HG03520 (cell line): ENCODE measurements around the gene PLCL1.

Source experiments
- ATAC-seq: cut with Tn5 transposase; IDR thresholded peaks from one replicate; pipeline ENCODE4 v1.9.1; 2021; ENCODE audit warnings: mild to moderate bottlenecking, moderate library complexity; ENCODE audit not compliant: unreplicated experiment

Gene PLCL1

GRCh38 chr2:197852108-197852507, 47.7 kb downstream of the PLCL1 start:
- ATAC-seq = no peak

GRCh38 chr2:197853549-197853948, 49.2 kb downstream of the PLCL1 start:
- no peak for ATAC-seq

DNA sequence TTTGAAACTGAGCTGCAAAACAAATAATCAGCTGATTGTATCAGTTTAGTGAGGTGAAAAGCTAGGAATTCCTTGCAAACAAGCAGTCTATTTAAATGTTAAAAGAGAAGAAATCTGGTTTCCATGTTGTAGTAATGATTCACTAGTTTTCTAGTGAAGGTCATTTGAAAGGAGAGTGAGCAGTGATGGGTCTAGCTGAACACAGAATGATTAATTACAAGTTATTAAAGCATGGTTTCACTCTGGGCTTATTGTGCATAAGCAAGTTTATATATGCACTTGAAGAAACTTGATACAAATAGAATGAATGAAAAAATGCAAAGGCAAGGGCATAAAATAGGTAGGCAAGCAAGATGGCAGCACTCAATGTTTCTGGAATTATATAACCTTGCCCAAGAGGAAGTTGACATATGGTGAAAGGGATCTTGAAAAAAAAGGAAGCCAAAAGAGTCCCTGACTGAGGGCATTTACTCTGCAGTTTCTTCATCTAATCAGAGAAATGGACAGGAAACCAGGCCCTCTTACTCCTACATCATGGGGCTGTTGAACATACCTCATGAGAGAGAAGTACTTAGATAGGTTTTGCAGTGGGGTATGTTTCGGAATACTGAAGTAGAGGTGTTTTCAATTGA, 53.2 kb downstream of the PLCL1 start:
- no peak for ATAC-seq

- no peak for ATAC-seq
These were observed 54.3 kb downstream of the PLCL1 start for GRCh38 chr2:197858607-197859140.

GRCh38 chr2:197862246-197862955, 58.0 kb downstream of the PLCL1 start:
- ATAC-seq = no peak

- ATAC-seq = no peak
These were observed 59.4 kb downstream of the PLCL1 start for GRCh38 chr2:197863744-197864143.

GRCh38 chr2:197866455-197866854, 62.1 kb downstream of the PLCL1 start:
- ATAC-seq = no peak

- ATAC-seq = no peak
These were observed 62.6 kb downstream of the PLCL1 start for GRCh38 chr2:197867033-197867432.

DNA sequence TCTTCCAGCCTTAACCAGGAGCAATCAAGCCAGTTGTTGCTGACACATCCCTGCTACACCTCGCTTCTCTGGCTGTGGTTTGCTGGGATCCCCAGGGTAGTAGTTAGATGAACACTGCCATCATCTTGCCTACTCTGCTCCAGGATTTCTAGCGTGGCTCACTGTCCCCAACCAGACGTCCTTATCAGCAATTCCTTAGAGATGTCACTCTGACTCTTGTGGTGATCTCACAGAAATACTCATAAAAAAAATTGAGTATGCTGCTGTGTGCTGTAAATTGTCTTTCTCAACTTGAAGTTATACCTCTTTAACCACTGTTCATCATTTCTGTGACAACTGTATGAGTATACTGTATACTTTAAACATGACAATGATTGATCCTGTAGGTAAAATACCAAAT, 63.2 kb downstream of the PLCL1 start:
- ATAC-seq = no peak

DNA sequence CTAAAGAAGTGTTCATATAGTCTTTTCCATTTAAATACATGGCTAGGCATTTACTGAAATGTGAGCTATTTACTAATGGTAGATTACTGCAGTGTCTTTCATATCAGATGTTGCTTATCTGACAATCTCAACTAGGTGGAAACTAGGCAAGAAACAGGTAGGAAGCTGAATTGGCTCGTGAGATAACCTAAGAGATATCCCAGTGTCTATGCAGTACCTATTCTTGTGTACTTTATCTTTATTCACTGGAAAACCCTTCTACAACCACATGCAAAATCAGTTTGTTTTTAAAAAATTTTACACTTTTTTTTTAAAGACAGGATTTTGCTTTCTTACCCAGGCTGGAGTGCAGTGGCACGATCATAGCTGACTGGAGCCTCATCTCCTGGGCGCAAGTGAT, 63.8 kb downstream of the PLCL1 start:
- ATAC-seq = no peak

DNA sequence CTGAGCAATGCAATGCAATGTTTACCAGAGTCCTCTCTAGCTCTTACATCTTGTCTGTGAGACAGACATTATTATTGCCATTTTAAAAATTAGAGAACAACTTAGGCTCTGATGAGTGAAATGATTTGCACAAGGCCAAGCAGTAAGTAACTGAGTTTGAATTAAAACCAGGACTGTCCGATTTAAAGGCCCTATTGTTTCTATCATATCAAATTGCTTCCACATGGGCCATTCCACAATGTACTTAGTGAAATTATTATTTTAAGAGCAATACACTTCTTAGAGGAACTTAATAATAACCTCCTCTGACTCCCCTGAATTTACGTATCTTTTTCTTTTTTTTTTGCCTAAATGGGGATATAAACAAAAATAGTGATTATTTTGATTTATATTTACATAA, 64.6 kb downstream of the PLCL1 start:
- ATAC-seq = no peak

DNA sequence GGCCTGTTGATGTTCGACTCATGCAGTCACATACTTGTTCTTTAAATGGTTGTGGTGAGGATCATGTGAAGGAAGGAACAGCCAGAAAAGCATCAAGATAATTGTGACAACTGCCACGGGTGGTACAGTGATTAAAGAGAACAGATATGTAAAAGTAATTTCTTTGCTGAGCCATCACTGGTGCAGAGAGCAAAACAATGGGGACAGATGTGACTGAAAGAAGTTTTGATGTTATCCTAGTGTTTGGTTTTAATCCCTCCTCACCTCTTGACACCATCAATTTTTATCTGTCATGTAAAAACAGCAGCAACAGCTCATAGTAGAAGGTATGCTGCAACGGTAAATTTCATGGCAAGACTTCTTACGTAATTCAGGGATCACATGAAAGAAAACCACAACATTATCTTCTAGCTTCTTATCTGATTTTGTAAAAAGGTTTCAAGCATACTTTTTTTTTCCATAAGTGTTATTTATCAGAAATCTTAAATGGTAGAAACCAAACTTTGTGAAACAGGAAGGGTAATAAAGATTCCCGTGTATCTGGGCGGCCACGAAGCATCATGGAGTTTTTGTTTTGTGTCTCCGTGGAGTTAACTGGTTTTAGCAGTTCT, 65.2 kb downstream of the PLCL1 start:
- ATAC-seq = no peak

- no peak for ATAC-seq
These were observed 65.7 kb downstream of the PLCL1 start for GRCh38 chr2:197870137-197870536.

GRCh38 chr2:197871780-197872456, 67.5 kb downstream of the PLCL1 start:
- ATAC-seq = no peak

DNA sequence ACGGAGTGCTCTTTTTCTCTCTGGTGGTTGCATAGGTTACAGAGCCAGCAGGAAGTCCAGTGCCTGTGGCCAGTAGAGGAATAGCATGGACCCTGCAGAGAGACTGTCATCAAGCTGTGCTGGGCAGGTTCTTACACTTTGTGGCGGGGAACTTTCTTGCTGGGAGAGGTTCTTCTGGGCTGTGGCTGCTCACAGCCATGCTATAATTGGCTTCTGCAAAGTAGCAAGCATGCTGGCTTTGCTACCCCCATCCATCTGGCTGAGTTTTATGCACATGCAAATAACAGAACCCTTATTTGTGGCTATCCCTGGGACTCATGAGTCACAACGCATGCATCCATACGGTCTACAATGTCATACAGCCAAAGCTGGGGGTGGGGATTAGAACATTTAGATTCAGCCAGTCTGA, 68.9 kb downstream of the PLCL1 start:
- no peak for ATAC-seq

DNA sequence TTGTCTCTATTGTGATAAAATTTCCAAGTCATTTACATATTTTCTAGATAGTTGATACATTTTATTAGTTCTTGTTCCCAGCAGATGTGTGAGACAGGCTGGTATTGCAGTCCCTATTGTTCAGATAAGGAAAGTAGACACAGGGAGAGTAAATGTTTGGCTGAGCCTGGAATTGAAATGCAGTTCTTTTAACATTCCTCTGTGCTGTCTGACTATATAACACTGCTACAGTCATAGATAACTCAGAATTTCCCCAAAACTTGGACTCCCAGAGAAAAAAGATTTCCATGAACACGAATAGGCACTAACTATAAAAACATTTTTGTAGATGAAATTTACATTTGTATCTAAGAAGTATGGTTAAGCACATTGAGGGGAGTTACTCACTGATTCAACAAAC, 71.4 kb downstream of the PLCL1 start:
- ATAC-seq = no peak

DNA sequence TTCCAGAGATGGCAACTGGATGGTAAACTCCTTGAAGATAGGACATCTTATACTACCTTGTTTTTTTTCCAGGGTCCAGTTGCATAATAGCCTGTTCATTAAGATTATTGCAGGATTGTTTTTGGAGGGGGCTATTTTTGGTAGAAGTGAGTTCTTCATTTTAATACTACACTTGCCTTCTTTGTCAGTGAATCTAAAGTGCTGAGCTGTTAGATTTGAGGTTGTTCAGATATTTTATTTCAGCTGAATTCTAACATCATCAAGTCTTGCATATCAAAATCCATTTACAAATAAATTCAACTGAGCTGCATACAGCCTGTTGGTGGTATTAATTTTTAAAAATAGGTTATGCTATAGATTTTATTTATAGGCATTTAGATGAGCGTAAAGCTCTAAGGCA, 72.1 kb downstream of the PLCL1 start:
- no peak for ATAC-seq

- no peak for ATAC-seq
These were observed 72.6 kb downstream of the PLCL1 start for GRCh38 chr2:197877038-197877437.

DNA sequence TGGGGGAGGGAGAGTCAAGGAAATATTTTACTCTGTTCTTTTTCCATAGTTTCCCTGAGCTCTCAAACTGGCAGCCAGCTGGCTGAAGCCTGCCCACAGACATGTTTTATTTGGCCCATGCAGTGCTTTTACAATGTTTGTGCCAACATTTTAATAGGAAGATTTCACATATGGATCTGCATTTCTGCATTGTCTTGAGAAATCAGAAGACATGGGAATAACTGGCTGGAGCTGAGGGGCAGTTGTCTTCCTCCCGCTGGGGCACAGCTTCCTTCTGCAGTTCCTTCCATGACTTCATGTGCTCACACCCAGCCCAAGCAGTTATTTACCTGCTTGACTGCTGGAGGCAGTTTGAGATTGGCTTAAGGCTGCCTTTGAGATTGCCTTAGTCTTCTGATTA, 74.4 kb downstream of the PLCL1 start:
- no peak for ATAC-seq

- ATAC-seq = no peak
These were observed 75.5 kb downstream of the PLCL1 start for GRCh38 chr2:197879812-197880408.

GRCh38 chr2:197883354-197884032, 79.1 kb downstream of the PLCL1 start:
- no peak for ATAC-seq
